ENCODE results near the gene PGM1.
A peak's percentile ranks its signal among the peaks of the same experiment; 100 is the strongest.

The PGM1 gene

DNA sequence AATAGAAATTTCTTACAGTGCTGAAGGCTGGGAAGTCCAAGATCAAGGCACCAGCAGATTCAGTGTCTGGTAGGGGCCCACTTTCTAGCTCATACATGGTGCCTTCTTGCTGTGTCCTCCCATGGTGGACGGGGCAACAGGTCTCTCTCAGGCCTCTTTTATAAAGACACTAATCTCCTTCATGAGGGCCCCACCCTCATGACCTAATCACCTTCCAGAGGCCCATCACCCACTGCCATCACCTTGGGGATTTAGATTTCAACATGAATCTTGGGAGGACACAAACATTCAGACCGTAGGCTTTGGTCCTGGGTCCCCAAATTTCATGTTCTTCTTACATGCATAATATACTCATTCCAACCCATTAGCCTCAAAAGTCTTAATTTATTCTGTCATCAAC lies 71.5 kb downstream of the PGM1 start:
- DNase-seq = no peak

DNA sequence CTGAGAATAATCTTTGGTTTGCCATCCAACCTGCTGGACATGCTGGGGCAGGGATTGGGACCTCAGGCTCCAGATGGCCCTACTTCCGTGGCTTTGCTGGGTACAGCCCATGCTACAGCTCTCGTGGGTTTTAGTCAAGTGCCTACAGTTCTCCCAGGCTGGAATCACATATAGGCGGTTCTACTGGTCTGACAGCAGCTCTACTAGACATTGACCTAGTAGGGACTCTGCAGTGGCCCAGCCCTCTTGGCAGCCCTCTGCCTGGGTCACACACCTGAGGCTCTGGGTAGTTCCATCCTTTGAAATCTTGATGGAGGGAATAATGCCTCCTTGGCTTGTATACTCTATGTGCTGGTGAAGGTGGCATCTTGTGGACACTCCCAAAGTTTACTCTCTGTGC lies 72.2 kb downstream of the PGM1 start:
- DNase-seq = no peak

DNA sequence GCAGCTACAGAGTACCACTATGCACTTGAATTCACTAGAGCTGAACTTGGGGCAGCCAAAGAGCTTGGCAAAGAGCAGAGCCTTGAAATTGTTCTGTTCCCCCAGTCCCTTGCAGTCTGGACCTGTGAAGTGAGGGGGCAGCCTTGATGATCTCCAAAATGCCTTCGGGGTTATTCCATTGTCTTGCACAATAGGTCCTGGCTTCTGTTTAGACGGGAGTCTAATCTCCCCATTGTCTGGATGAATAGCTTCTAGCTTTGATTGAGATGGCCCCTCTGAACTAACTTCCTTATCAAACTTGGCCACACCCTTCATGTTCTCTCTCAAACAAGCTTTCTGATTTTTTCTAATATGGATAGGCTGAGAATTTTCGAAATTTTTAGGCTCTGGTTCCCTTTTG lies 72.6 kb downstream of the PGM1 start:
- no peak for DNase-seq

DNA sequence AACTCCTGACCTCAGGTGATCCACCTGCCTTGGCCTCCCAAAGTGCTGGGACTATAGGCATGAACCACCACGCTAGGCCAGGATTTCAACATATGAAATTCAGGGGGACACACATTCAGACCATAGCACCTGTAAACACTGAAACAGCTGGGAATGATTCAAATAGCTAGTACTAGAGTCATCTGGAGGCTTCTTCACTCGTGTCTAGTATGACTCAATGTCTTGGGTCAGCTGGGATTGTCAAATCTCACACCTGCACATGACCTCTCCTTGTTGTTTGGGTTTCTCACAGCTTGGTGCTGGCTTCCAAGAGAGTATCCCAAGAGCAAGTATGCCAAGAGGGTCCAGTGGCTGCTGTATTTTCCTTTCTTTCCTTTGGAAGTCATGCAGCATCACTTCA lies 75.1 kb downstream of the PGM1 start:
- no peak for DNase-seq

DNA sequence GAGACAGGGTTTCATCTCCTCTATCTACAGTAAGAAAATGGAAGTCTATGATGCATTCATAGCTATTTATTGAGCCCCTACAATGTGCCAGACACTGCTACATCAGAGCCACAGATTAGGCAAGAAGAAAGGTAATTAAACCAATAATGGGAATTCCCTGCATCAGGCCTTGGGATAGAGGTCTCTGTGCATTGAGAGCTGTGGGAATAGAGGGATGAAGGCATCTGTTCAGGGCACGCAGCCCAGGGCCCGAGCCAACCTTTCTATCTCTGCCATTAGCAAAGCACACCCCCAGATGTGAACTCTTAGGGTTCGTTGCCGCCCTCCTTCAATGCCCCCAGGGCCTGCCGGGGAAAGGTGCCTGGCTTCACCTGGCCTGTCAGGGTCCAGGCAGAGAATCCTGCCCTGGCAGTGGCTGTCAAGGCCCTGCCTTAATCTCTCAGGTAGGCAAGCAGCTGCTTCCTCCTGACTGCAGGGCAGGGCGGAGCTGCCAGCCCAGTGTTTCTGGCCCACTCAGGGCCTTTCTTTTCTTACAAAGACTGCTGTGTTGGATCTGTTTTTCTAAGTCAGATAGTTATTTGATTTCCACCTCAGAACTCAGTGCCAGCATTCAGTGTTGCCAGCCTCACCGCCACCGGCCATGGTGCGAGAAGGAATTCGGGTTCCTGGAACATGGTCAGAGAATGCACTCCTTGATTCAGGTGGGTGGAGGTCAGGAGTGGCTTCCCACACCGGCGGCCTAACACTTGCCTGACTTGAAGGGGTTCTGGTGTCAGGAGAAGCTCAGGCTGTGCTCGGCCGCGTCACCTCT lies 76.1 kb downstream of the PGM1 start:
- DNase-seq = no peak

DNA sequence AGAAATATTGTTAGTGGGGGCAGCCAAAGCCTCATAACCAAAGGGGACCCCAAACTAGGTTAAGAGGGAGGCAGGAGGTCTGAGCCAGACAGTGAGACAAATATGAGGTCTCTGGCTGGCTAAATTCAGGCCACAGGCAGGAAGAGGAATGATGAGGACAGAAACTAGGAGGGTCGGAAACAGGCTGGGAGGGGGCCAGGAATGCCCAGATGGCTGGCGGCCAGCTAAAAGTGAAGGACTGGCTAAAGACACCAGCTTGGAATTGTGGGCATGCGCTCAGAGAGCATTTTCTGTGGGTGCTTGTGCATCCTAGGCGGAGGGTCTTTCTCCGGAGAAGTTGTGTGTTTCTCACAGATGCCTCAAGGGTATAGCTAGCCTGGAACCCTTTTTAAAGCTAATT lies 77.0 kb downstream of the PGM1 start:
- no peak for DNase-seq

DNA sequence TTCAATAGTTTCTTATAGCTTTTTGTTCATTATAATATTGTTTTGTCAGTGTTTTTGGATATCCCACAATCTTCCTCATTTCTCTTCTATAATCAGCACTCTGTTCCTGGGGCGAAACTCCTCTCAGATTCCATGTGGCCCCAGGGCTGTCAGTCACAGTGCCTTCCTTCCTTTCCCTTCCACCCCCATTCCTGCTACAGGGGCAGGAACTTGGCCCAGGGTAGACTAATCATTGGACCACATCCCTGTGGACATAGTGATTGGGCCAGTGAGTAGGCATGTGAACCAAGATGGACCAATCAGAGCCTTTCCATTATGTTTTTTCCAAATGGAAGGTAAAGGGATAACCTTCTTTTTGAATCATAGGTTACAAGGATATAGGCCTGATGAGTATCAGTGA lies 78.3 kb downstream of the PGM1 start:
- DNase-seq = no peak

DNA sequence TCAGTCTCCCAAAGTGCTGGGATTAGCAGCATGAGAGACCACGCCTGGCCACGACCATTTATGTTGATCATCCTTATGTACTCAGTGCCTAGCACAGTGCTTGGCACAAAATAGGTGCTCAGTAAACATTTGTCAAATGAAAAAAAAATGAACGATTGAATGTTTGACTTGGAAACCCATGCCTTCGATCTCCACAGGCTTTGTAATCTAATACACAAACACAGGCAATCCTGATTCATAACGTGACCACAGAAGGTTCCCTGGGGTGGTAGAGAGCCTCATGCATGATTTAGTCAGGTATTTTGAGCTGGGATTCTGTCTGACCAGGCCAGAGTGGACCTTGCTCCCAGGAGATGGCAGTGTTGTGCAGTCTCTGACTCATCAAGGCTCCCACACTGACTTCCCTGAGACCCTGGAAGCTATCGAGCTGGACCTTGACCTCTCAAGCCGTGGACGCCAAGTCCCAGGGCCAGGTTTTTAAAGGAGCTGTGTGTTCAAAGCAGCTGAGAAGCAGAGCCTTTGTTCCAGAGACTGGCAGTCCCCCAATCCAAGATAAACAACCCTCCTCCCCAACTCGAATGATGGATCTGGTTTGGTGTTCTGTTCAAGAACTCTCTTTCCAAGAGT lies 81.1 kb downstream of the PGM1 start:
- DNase-seq = peak in 45 of 58 donors; percentile 1 to 70 (median 24)

DNA sequence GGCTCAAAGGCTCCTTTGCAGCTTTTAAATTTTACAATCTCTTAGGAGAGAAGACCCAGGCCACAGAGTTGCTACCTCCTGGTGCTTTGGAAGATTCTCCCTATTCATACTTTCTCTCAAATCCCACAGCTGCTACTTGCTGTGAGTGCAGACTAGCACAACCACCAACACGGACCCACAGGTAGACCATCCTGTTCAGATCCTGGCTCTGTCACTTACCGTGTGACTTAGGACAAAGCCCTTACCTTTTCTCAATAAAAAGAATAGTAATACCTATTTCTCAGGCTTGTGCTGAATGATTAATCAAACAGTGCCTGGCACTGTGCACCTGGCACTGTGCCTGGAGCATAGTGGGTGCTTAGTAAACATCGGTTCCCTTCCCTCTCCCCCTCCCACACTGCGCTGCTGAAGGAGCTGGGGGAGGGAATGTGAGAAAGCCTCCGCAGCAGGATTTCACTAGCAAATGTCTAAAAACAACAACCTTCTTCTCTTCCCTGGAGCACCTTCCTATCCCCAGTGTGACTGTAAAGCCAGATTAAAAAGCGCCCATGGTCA lies 81.7 kb downstream of the PGM1 start:
- DNase-seq = peak in 6 of 58 donors; percentile 2 to 20 (median 6)

DNA sequence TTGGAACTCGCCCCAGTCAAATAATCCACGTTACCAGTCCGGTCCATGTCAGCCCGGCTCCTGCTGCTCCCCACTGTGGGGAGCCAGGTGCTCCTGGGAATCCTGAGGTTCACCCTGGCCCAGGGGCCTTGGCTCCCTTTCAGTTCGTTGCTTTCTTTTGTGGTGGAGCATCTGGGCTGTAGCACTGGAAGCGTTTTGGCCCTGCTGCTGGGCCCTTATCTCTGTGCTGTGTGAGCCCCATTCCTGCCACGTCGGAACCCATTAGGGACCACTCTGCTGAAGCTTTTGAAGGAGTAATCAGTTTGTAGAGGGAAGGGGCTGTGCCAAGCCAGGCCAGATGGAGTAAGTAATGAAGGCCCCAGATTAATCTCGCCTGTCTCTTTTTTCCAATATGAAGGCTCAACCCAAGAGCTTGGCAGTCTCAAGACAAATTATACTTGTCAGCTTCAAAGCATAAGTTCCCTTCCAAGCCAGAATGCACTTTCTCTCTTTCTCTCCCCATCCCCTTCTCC lies 82.3 kb downstream of the PGM1 start:
- no peak for DNase-seq

DNA sequence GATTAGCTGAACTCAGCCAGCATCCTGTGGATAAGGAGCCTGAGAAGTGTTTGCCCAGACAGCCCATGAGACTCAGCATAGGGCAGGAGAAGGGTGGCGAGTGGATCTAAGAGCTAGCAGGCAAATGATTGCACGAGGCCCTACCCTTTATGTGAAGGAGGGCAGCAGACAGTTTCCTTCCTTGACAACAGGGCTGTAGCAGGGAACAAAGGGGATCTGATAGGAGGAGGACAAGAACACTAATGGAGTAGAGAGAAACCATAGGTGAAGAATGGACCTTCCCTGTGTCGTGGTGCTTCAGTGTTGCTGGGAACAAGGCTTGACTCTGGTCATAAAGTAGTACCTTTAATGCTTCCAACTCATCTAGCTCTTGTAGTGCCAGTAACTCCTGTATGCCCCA lies 84.3 kb downstream of the PGM1 start:
- no peak for DNase-seq

DNA sequence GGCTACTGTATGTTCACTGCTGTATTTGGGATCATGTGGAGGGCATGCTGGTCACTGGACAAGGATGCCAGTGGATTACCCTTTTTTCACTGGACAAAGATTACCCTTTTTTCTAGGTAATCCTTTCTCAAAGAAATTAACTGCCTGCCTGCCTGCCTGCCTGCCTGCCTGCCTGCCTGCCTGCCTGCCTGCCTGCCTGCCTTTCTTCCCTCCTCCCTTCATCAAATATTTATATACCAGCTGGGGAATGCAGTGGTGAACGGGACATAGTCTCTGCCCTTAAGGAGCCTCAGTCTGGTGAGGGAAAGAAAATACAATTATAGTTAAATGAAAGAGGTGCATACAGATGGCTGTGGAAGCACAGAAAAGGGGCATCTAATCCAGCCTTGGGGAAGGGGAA lies 85.0 kb downstream of the PGM1 start:
- no peak for DNase-seq

DNA sequence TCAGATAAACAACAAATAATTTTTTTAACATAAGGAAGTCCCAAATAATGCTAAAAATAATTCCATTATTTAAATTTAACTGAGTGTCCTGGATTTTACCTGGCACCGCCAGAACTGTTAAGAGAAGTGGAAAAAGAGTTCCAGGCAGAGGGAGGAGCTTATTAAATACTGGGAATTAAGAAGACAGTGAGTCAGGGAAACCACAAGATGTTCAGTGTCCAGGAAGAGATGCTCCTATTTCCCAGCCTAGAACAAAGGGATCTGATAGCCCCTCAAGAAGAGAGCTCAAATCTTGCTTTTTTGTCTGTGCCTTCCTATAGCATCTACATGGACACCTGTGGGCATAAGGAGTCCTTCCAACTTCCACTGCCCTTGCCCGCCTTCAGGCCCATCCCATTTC lies 85.9 kb downstream of the PGM1 start:
- no peak for DNase-seq

DNA sequence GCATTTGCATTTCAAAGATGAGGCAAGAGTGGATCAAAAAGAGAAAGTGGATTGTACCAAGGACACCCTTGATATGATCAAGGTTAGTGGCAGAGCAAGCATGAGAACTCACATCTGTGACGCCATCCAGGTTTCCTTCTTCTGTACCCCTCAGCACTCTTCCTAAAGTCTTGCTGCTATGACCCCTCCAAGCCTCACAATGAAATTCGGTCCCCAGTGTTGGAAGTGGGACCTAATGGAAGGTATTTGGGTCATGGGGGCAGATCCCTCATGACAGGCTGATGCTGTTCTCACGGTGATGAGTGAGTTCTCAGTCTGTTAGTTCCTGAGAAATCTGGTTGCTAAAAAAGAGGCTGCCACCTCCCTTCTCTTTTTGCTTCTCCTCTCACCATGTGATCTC lies 86.4 kb downstream of the PGM1 start:
- DNase-seq = no peak

DNA sequence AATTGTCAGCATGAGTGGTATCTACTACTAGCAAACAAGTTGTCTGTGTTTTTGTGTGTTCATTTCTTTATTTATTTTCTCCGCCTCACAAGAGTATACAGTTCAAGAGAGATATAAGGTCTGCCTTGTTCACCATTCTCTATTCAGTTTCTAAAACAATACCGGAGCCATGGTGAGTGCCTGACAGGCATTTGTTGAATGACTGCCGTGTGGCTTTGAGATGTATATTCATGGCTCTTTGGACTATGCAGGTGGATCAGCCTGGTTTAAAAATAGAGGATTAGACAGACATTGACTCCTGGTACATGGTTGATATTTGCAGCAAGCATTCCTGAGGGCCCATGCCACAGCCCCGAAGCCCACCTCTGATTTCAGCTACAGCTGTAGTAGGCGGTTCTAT lies 89.7 kb downstream of the PGM1 start:
- no peak for DNase-seq

DNA sequence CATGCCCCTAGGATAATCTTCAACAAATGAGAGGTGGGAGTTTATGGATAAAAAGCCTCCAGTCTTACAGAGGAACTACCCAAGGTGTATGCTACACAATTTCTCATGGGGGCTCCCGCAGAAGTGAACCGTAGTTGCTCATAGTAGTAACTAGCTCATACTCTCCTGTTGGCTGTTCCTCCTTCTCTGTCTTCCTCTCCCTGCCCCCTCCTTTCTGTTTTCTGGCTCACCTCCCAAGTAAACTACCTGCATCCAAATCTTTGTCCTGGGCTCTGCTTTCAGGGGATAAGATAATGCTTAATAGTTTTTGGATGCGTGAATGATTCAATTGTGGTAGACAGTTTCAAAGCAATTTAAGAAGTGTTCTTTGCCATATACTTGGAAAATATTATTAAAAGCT lies 90.5 kb downstream of the PGM1 start:
- no peak for DNase-seq

DNA sequence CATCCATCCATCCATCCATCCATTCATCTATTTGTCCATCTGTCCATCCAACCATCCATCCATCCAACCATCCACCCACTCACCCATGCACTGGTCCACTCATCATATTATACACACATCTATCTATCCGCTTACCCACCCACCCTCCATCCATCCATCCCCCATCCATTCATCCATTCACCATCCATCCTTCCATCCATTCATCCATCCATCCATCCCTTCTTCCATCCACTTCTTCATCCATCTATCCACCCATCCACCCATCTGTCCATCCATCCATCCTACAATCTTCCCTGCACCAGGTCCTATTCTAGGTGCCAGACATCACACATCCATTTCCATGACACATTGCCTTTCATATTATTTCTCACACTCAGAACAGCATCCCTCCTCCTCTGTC lies 93.5 kb downstream of the PGM1 start:
- no peak for DNase-seq

DNA sequence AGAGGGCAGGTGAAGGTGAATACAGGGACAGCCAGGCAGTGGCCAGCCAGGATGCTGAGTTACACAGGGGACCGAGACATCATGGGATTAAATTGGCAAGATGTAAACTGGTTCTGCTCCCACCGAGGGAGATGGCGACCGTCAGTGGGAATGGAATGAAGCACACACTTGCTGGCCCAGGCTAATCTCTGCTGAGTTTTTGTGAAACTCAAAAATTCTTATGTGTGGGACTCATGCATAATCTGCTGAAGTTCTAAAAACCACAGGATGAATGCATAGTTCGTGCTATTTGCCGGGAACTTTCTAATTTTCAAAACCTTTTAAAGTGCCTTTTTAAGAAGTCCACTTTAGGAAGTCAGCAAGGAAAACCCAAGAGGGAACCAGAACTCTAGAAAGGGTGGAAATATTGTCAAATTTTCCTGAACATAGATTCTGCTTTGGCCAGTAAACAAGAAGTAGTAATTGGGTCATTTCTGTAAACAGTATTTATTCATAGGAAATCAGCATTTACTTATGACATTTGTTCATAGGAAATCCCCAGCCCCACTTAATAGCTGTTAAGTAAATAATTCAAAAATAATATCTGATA lies 95.2 kb downstream of the PGM1 start:
- no peak for DNase-seq

DNA sequence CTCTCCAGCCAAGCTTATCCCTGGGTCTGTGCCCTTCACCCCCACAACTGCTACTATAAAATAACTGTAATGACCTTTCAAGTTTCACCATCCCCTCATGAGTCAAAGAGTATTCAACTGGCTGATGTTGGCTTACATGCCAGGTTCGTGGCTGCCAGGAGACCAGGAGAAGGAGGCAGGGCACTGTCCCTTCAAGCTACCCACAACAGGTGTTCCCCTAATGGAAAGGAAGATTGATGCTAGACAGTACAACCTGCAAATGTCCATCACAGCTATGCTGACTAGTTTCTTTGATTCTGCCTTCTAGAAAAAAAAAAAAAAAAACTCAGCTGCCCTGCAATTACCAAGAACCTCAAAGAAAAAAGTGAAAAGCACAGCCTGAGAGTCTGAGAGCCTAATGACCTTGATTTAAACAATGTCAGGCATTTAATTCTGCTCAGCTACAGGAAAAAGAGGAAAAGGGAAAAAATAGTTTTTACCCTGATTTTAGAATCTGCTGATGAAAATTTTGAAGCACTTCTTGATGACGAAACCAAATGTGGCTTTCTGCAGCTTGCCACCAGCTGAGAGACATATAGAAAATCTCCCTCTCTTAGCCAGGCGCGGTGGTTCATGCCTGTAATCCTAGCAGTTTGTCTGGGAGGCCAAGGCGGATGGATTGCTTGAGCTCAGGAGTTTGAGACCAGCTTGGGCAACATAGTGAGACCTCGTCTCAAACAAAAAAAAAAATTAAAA lies 97.9 kb downstream of the PGM1 start:
- no peak for DNase-seq

DNA sequence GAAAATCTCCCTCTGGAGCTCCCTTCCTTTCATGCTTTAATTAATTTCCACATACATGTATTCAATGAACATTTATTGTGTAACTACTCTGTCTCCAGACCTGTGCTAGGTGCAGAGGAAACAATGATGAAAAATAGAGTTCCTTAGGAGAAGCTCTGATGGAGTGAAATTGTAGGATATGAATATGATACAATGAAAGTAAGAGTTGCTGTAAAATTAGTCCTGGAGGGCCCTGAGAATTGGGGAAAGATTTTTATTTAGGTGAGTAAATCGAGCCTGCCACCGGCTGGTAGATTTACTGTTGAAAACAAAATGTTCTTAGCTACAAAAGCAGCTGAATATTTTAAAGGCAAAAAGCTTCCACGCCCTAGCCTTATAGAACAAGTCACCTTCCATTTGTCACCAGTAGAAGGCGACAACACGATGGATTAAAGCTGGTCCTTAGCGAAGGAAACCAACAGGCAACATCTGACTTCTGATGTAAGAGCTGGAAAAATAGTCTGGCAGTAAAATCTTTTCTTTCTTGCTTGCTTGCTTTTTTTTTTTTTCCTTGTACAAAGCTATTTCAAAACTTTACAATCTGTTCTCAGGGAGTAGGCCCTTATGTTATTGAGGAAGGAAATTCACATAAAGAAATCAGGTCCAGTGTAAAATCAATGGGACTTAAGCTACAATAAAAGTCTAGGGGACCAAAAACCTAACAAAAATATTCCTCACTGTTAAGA lies 98.7 kb downstream of the PGM1 start:
- DNase-seq = peak in 31 of 58 donors; percentile 5 to 82 (median 29)

Measured in anterior cingulate cortex (tissue), 58 donors.